T-cell (primary cell): ENCODE measurements around the gene PLCL1. TPM values are rescaled to one million over a fixed set of nuclear protein-coding genes. Genes with fewer than 3 reads are reported as not detected.

ENCODE experiments used
- ATAC-seq, 4 experiments: fragments of 200-7000 bp in 3 of 4; fragments of 150-1000 bp in 1 of 4; cut with Tn5 transposase; replicated peaks in 1 of 4; 1 replicate in 3 of 4; 2 replicates in 1 of 4; pipeline ENCODE4 v1.10.0; 2021; ENCODE audit warnings: moderate library complexity in 3 of 4, mild to moderate bottlenecking in 2 of 4, moderate number of reproducible peaks in 1 of 4
- CTCF ChIA-PET, 2 donors: fragments of 300-600 bp; sonication (Branson Sonifier 250); formaldehyde crosslinking; loops; one replicate each; lab custom pipeline; 2022; ENCODE audit warnings: antibody characterized with exemption in 2 of 2; lab: Charles Lee
- POLR2A ChIA-PET, 2 donors: fragments of 300-600 bp; sonication (Branson Sonifier 250); formaldehyde crosslinking; loops; one replicate each; lab custom pipeline; 2022; ENCODE audit warnings: antibody characterized with exemption in 2 of 2; lab: Charles Lee
- DNase-seq, 35 experiments: peaks; one replicate each; pipeline versions ENCODE4 v3.0.0 to v3.0.0-alpha.2; 2013 to 2023
- H3K27ac ChIP-seq: one replicate; pipeline ENCODE4 v1.5.1; 2013; ENCODE audit warnings: low read length
- H3K27me3 ChIP-seq, 2 experiments: replicated peaks in 1 of 2; 1 replicate in 1 of 2; 2 replicates in 1 of 2; pipeline versions ENCODE4 v1.6.1 to v1.7.0; 2013; ENCODE audit warnings: low read length in 1 of 2, mixed read lengths in 1 of 2; ENCODE audit not compliant: control insufficient read depth in 2 of 2, insufficient read depth in 2 of 2; ENCODE audit errors: extremely low read depth in 1 of 2
- H3K36me3 ChIP-seq, 2 donors: 1 replicate in 1 of 2; 2 replicates in 1 of 2; pipeline versions ENCODE4 v1.6.1 to v1.7.0; 2013; ENCODE audit warnings: low read length in 1 of 2; ENCODE audit not compliant: control insufficient read depth in 2 of 2, insufficient read depth in 1 of 2; ENCODE audit errors: extremely low read depth in 1 of 2
- H3K4me1 ChIP-seq, 2 experiments: 1 replicate in 1 of 2; 2 replicates in 1 of 2; pipeline versions ENCODE4 v1.6.1 to v1.7.0; 2013; ENCODE audit warnings: low read length in 2 of 2, mixed read lengths in 1 of 2; ENCODE audit not compliant: insufficient read depth in 2 of 2, control insufficient read depth in 1 of 2; ENCODE audit errors: extremely low read depth in 1 of 2
- H3K4me3 ChIP-seq, 2 donors: 1 replicate in 1 of 2; 2 replicates in 1 of 2; pipeline versions ENCODE4 v1.5.1 to v1.7.0; 2013; ENCODE audit warnings: mild to moderate bottlenecking in 2 of 2, low read length in 1 of 2, moderate library complexity in 1 of 2; ENCODE audit not compliant: control insufficient read depth in 1 of 2; ENCODE audit errors: extremely low read depth in 1 of 2
- H3K9me3 ChIP-seq: 2 replicates; pipeline ENCODE4 v1.7.0; 2013
- H3K27ac Mint-ChIP-seq, 2 donors: one replicate each; pipeline ENCODE4 v1.8.0; 2020 to 2021; ENCODE audit warnings: mild to moderate bottlenecking in 2 of 2, mixed read lengths in 2 of 2
- H3K27me3 Mint-ChIP-seq, 2 donors: one replicate each; pipeline ENCODE4 v1.8.0; 2021 to 2022; ENCODE audit warnings: mixed read lengths in 2 of 2
- H3K36me3 Mint-ChIP-seq: one replicate; pipeline ENCODE4 v1.8.0; 2021; ENCODE audit warnings: mixed read lengths
- H3K4me1 Mint-ChIP-seq, 3 donors: one replicate each; pipeline ENCODE4 v1.8.0; 2020 to 2022; ENCODE audit warnings: mixed read lengths in 3 of 3, mild to moderate bottlenecking in 1 of 3
- H3K4me3 Mint-ChIP-seq, 3 donors: one replicate each; pipeline ENCODE4 v1.8.0; 2020 to 2022; ENCODE audit warnings: mild to moderate bottlenecking in 3 of 3, mixed read lengths in 3 of 3, moderate library complexity in 3 of 3
- H3K9me3 Mint-ChIP-seq, 3 donors: one replicate each; pipeline ENCODE4 v1.8.0; 2020 to 2022; ENCODE audit warnings: mixed read lengths in 3 of 3
- WGBS: methylation state at CpG from one replicate; pipeline ENCODE4 v1.1.5; 2013; ENCODE audit warnings: missing lambda C conversion rate; ENCODE audit not compliant: insufficient coverage; 5-methylcytosine and 5-hydroxymethylcytosine counted together
- total RNA-seq, 35 experiments: library from RNA in 6 of 35; stranded (reverse) in 6 of 35; fragments of 120-200 nt in 1 of 35; gene quantifications; one replicate each; pipeline versions ENCODE4 v1.2.1 to v1.2.4 and lab custom pipeline; 2013 to 2026

Gene PLCL1
- total RNA-seq, 5 donors from 2014 or later (not counting 1 experiment from before 2014, with no cell fraction given), result 15.3 to 24.7 (median 20.3) TPM

GRCh38 chr2:197866455-197866854, 62.1 kb downstream of the PLCL1 start:
- POLR2A ChIA-PET, result no interaction called here
- Mint-ChIP-seq H3K27me3 (no peaks in the 10 kb centered on the region), H3K36me3 (peaks cover 3% of the 10 kb centered on the region), H3K4me3 (no peak overlapping the region), H3K9me3 (no peaks in the 10 kb centered on the region), H3K27ac (peak overlapping the region; percentile 1 to 19), H3K4me1 (peaks cover 67 to 77% (median 70%) of the 10 kb centered on the region in 3 donors)
- Histone ChIP-seq H3K27ac (no peak overlapping the region), H3K36me3 (no peaks in the 10 kb centered on the region), H3K4me1 (peaks cover 22 to 35% of the 10 kb centered on the region in 2 experiments), H3K27me3 (no peaks in the 10 kb centered on the region), H3K4me3 (no peak overlapping the region), H3K9me3 (no peaks in the 10 kb centered on the region)
- DNase-seq (no peak), ATAC-seq (no peak)
- CTCF ChIA-PET, result interaction anchor here in 1 of 2 donors (0.9 kb wide), 1 partner anchor 19 kb away, joined by 3 read pairs; no protein-coding TSS in a partner anchor

GRCh38 chr2:197867033-197867432, 62.6 kb downstream of the PLCL1 start:
- CTCF ChIA-PET, result interaction anchor here in 1 of 2 donors (0.7 kb wide), 1 partner anchor 25 kb away, joined by 3 read pairs; no protein-coding TSS in a partner anchor
- H3K4me1 ChIP-seq, result peaks cover 26 to 40% of the 10 kb centered on the region in 2 experiments
- H3K4me3 Mint-ChIP-seq, result no peak overlapping the region

GRCh38 chr2:197867624-197868023, 63.2 kb downstream of the PLCL1 start:
- Mint-ChIP-seq H3K4me1 (peaks cover 68 to 78% (median 70%) of the 10 kb centered on the region in 3 donors), H3K9me3 (no peaks in the 10 kb centered on the region), H3K4me3 (peak overlapping the region in 1 of 3 donors; percentile 78), H3K27ac (peak overlapping the region; percentile 64 to 89), H3K36me3 (peaks cover 3% of the 10 kb centered on the region), H3K27me3 (no peaks in the 10 kb centered on the region)
- Histone ChIP-seq H3K27ac (no peak overlapping the region), H3K36me3 (no peaks in the 10 kb centered on the region), H3K4me1 (peaks cover 29 to 45% of the 10 kb centered on the region in 2 experiments), H3K27me3 (no peaks in the 10 kb centered on the region), H3K9me3 (no peaks in the 10 kb centered on the region), H3K4me3 (no peak overlapping the region)
- CTCF ChIA-PET, result interaction anchor here in 1 of 2 donors (0.6 to 0.7 kb wide), 2 partner anchors 24 to 65 kb away, joined by 3 read pairs; no protein-coding TSS in a partner anchor
- DNase-seq (no peak), ATAC-seq (no peak)
- WGBS, result no CpG with 5 or more reads among the region's 3 CpGs
- POLR2A ChIA-PET, result interaction anchor here in 1 of 2 donors (0.8 kb wide), 1 partner anchor 65 kb away, joined by 3 read pairs; no protein-coding TSS in a partner anchor

More at GRCh38 chr2:197867033-197867432, 62.6 kb downstream of the PLCL1 start:
- peaks cover 3% of the 10 kb centered on the region for H3K36me3 Mint-ChIP-seq
- no peaks in the 10 kb centered on the region for H3K27me3 Mint-ChIP-seq
- Histone ChIP-seq H3K27ac (no peak overlapping the region), H3K4me3 (no peak overlapping the region), H3K9me3 (no peaks in the 10 kb centered on the region), H3K27me3 (no peaks in the 10 kb centered on the region), H3K36me3 (no peaks in the 10 kb centered on the region)
- POLR2A ChIA-PET, result interaction anchor here in 1 of 2 donors (0.8 kb wide), 1 partner anchor 66 kb away, joined by 3 read pairs; no protein-coding TSS in a partner anchor
- peaks cover 70 to 80% (median 70%) of the 10 kb centered on the region in 3 donors for H3K4me1 Mint-ChIP-seq
- WGBS, result no CpG with 5 or more reads among the region's 2 CpGs
- DNase-seq, result no peak
- H3K9me3 Mint-ChIP-seq, result no peaks in the 10 kb centered on the region
- no peak for ATAC-seq
- peak overlapping the region; percentile 64 to 89 for H3K27ac Mint-ChIP-seq

GRCh38 chr2:197868206-197868605, 63.8 kb downstream of the PLCL1 start:
- WGBS, result no CpG with 5 or more reads among the region's 3 CpGs
- Mint-ChIP-seq H3K4me3 (peak overlapping the region in 1 of 3 donors; percentile 78), H3K27ac (peak overlapping the region; percentile 89 to 90), H3K9me3 (no peaks in the 10 kb centered on the region), H3K27me3 (no peaks in the 10 kb centered on the region), H3K36me3 (peaks cover 3% of the 10 kb centered on the region), H3K4me1 (peaks cover 69 to 78% (median 70%) of the 10 kb centered on the region in 3 donors)
- POLR2A ChIA-PET, result interaction anchor here in 1 of 2 donors (0.6 kb wide), 1 partner anchor 43 kb away, joined by 5 read pairs; no protein-coding TSS in a partner anchor
- H3K4me1 ChIP-seq, result peaks cover 29 to 45% of the 10 kb centered on the region in 2 experiments
- peak overlapping the region; percentile 84 for H3K27ac ChIP-seq
- H3K4me3 ChIP-seq, result peak overlapping the region in 1 of 2 donors; percentile 19
- DNase-seq (no peak), ATAC-seq (no peak)
- CTCF ChIA-PET, result interaction anchor here (0.6 to 0.8 kb wide), 2 partner anchors 10 to 66 kb away, joined by 3 read pairs; no protein-coding TSS in a partner anchor
- H3K9me3 ChIP-seq, result no peaks in the 10 kb centered on the region
- no peaks in the 10 kb centered on the region for H3K27me3 ChIP-seq
- no peaks in the 10 kb centered on the region for H3K36me3 ChIP-seq

- Mint-ChIP-seq H3K9me3 (no peaks in the 10 kb centered on the region), H3K4me3 (peak overlapping the region in 2 of 3 donors; percentile 53 to 78), H3K36me3 (peaks cover 1% of the 10 kb centered on the region), H3K27me3 (no peaks in the 10 kb centered on the region), H3K27ac (peak overlapping the region; percentile 90 to 97), H3K4me1 (peaks cover 65 to 78% (median 66%) of the 10 kb centered on the region in 3 donors)
- no peak for DNase-seq
- Histone ChIP-seq H3K27me3 (no peaks in the 10 kb centered on the region), H3K27ac (peak overlapping the region; percentile 84), H3K4me3 (peak overlapping the region in 1 of 2 donors; percentile 9), H3K9me3 (no peaks in the 10 kb centered on the region), H3K36me3 (no peaks in the 10 kb centered on the region), H3K4me1 (peaks cover 29 to 45% of the 10 kb centered on the region in 2 experiments)
- POLR2A ChIA-PET, result interaction anchor here (0.6 to 0.7 kb wide), 4 partner anchors 19 to 275 kb away, joined by 3 to 9 read pairs (median 8); no protein-coding TSS in a partner anchor
- CTCF ChIA-PET, result interaction anchor here in 1 of 2 donors (0.6 to 1.1 kb wide), 4 partner anchors 31 to 258 kb away, joined by 3 to 4 read pairs (median 3); partner anchors contain the start of gene PLCL1
- no CpG with 5 or more reads among the region's 2 CpGs for WGBS
- ATAC-seq, result no peak
Measured at GRCh38 chr2:197869041-197869440, 64.6 kb downstream of the PLCL1 start.

GRCh38 chr2:197869501-197870111, 65.2 kb downstream of the PLCL1 start:
- H3K9me3 Mint-ChIP-seq, result no peaks in the 10 kb centered on the region
- H3K27me3 ChIP-seq, result no peaks in the 10 kb centered on the region
- no peaks in the 10 kb centered on the region for H3K27me3 Mint-ChIP-seq
- H3K4me1 ChIP-seq, result peaks cover 29 to 45% of the 10 kb centered on the region in 2 experiments
- peak overlapping the region; percentile 84 for H3K27ac ChIP-seq
- H3K4me3 ChIP-seq, result peak overlapping the region in 1 of 2 donors; percentile 9
- H3K4me1 Mint-ChIP-seq, result peaks cover 64 to 75% (median 65%) of the 10 kb centered on the region in 3 donors
- H3K27ac Mint-ChIP-seq, result peak overlapping the region; percentile 90 to 97
- H3K36me3 ChIP-seq, result no peaks in the 10 kb centered on the region
- 6% methylated on average over 2 of the region's 8 CpGs for WGBS
- ChIA-PET CTCF (interaction anchor here (0.6 to 1.4 kb wide), 6 partner anchors 20 to 258 kb away, joined by 3 to 4 read pairs (median 4); partner anchors contain the start of gene PLCL1 (in 1 of the 2)), POLR2A (interaction anchor here in 1 of 2 donors (0.6 to 1.0 kb wide), 2 partner anchors 12 to 16 kb away, joined by 3 to 5 read pairs; no protein-coding TSS in a partner anchor)
- ATAC-seq (peak; percentile 82 to 94 (median 84)), DNase-seq (peak in 27 of 35 experiments; percentile 9 to 78 (median 33))
- no peaks in the 10 kb centered on the region for H3K9me3 ChIP-seq
- H3K4me3 Mint-ChIP-seq, result peak overlapping the region; percentile 53 to 78 (median 74)
- no peaks in the 10 kb centered on the region for H3K36me3 Mint-ChIP-seq
